ENCODE measurements around the gene LRRFIP1. TPM values are rescaled to one million over a fixed set of nuclear protein-coding genes. Genes with fewer than 3 reads are reported as not detected.

Gene LRRFIP1
- total and polyA plus RNA-seq, 2 donors (not counting 3 experiments of a cell fraction or from before 2014, with no cell fraction given): 39.2 to 179 TPM

DNA sequence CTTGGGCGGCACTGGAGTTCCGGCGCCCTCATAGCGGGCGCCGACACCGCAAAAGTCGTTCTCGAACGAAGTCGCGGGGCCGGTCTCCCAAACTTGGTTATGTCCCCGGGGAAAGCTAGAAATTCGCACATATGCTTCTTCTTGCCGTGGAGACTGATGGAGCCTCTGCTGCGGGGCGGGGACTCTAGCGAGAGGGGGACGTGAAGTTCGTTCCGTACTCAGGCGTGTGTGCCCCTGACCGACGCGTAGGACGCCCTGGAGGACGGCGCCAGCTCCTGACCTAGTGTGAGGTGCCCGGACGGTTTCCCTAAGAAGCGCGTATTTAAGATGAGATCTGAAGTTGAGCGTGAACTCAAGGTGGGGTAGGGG lies 171.7 kb downstream of the LRRFIP1 start:
- TF ChIP-seq, protein P1, sequence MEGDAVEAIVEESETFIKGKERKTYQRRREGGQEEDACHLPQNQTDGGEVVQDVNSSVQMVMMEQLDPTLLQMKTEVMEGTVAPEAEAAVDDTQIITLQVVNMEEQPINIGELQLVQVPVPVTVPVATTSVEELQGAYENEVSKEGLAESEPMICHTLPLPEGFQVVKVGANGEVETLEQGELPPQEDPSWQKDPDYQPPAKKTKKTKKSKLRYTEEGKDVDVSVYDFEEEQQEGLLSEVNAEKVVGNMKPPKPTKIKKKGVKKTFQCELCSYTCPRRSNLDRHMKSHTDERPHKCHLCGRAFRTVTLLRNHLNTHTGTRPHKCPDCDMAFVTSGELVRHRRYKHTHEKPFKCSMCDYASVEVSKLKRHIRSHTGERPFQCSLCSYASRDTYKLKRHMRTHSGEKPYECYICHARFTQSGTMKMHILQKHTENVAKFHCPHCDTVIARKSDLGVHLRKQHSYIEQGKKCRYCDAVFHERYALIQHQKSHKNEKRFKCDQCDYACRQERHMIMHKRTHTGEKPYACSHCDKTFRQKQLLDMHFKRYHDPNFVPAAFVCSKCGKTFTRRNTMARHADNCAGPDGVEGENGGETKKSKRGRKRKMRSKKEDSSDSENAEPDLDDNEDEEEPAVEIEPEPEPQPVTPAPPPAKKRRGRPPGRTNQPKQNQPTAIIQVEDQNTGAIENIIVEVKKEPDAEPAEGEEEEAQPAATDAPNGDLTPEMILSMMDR (IDR thresholded peaks at IDR 0.05; ENCODE audit: extremely low read depth in 1 of 2, insufficient read depth in 1 of 2, low read depth in 1 of 2, low read length in 2 of 2): no peak
- Histone ChIP-seq H3K4me1 (ENCODE audit: control insufficient read depth, extremely low read depth, insufficient read depth, low read length) (no peaks in the 10 kb centered on the region), H3K27ac (ENCODE audit: insufficient read depth, low read depth, low read length) (no peak overlapping the region), H3K79me2 (ENCODE audit: control insufficient read depth, insufficient read depth, low read length) (no peaks in the 10 kb centered on the region), H3K9ac (replicated peaks; ENCODE audit: extremely low read depth, insufficient read depth, low read length) (no peak overlapping the region), H3K4me2 (ENCODE audit: insufficient read depth, low read length) (no peak overlapping the region), H3K36me3 (ENCODE audit: control insufficient read depth in 2 of 2, extremely low read depth in 1 of 2, insufficient read depth in 2 of 2, low read length in 2 of 2) (no peaks in the 10 kb centered on the region), H3K9me3 (replicated peaks; ENCODE audit: control insufficient read depth, insufficient read depth, low read length) (no peaks in the 10 kb centered on the region), H3K4me3 (replicated peaks in 1 of 3; ENCODE audit: insufficient read depth in 1 of 3, low read depth in 1 of 3, low read length in 3 of 3) (no peak overlapping the region), H3K9me1 (replicated peaks; ENCODE audit: control insufficient read depth, extremely low read depth, insufficient read depth, low read length) (no peaks in the 10 kb centered on the region), H4K20me1 (replicated peaks; ENCODE audit: control insufficient read depth, extremely low read depth, insufficient read depth, low read length) (no peaks in the 10 kb centered on the region), H2AFZ (ENCODE audit: low read depth, low read length) (no peak overlapping the region), H3K27me3 (ENCODE audit: control insufficient read depth in 2 of 2, insufficient read depth in 2 of 2, low read length in 2 of 2) (no peaks in the 10 kb centered on the region)
- ChIA-PET POLR2A (no interaction called here), CTCF (no interaction called here)
- intact Hi-C loops (cut with micrococcal nuclease) (no loop called here), dilution Hi-C loops (cut with MboI; ENCODE audit: extremely low pct_ligation_motif_present, low sequenced_read_pairs) (no loop called here)
- DNase-seq (ENCODE audit: low read depth, low spot score) (no peak), FAIRE-seq (no peak)
- BruUV-seq (replicated peaks): no TSS peak

DNA sequence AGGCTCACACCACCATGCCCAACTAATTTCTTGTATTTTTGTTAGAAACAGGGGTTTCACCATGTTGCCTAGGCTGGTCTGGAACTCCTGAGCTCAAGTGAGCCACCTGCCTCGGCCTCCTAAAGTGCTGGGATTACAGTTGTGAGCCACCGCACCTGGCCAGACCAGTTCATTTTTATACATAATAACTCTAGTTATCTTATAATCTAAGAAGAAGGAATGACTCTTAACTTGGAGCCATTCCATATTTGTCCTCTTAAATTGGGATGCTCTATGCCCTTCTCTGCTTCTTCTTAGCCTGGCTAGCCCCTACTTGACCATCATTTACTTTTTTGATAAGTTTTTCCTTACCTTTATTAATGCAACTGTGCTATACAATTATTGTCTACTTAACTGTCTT lies 174.1 kb downstream of the LRRFIP1 start:
- DNase-seq (ENCODE audit: low read depth, low spot score) (no peak), FAIRE-seq (no peak)
- dilution Hi-C loops (cut with MboI; ENCODE audit: extremely low pct_ligation_motif_present, low sequenced_read_pairs): no loop called here
- H3K36me3 ChIP-seq (ENCODE audit: control insufficient read depth in 2 of 2, extremely low read depth in 1 of 2, insufficient read depth in 2 of 2, low read length in 2 of 2): no peaks in the 10 kb centered on the region
- ChIA-PET CTCF (no interaction called here), POLR2A (no interaction called here)
- H3K4me1 ChIP-seq (ENCODE audit: control insufficient read depth, extremely low read depth, insufficient read depth, low read length): no peaks in the 10 kb centered on the region
- H4K20me1 ChIP-seq (replicated peaks; ENCODE audit: control insufficient read depth, extremely low read depth, insufficient read depth, low read length): no peaks in the 10 kb centered on the region
- no TSS peak for BruUV-seq (replicated peaks)
- no peak overlapping the region for H2AFZ ChIP-seq (ENCODE audit: low read depth, low read length)
- H3K27me3 ChIP-seq (ENCODE audit: control insufficient read depth in 2 of 2, insufficient read depth in 2 of 2, low read length in 2 of 2): peaks cover 0 to 1% of the 10 kb centered on the region in 2 experiments
- H3K4me3 ChIP-seq (replicated peaks in 1 of 3; ENCODE audit: insufficient read depth in 1 of 3, low read depth in 1 of 3, low read length in 3 of 3): no peak overlapping the region
- H3K27ac ChIP-seq (ENCODE audit: insufficient read depth, low read depth, low read length): no peak overlapping the region
- H3K9ac ChIP-seq (replicated peaks; ENCODE audit: extremely low read depth, insufficient read depth, low read length): no peak overlapping the region
- no peaks in the 10 kb centered on the region for H3K9me1 ChIP-seq (replicated peaks; ENCODE audit: control insufficient read depth, extremely low read depth, insufficient read depth, low read length)
- no peaks in the 10 kb centered on the region for H3K9me3 ChIP-seq (replicated peaks; ENCODE audit: control insufficient read depth, insufficient read depth, low read length)
- intact Hi-C loops (cut with micrococcal nuclease): no loop called here
- TF ChIP-seq, protein P1 (IDR thresholded peaks at IDR 0.05; ENCODE audit: extremely low read depth in 1 of 2, insufficient read depth in 1 of 2, low read depth in 1 of 2, low read length in 2 of 2): no peak
- TF ChIP-seq EZH2 (IDR thresholded peaks at IDR 0.05; ENCODE audit: borderline replicate concordance, low read depth, low read length, severe bottlenecking) (no peak), JUN (IDR thresholded peaks at IDR 0.05; ENCODE audit: borderline replicate concordance, insufficient read depth, insufficient read length, low read depth) (no peak), POLR2AphosphoS5 (IDR thresholded peaks at IDR 0.05; ENCODE audit: insufficient read depth, low read depth, low read length) (no peak), GATA2 (IDR thresholded peaks at IDR 0.05; ENCODE audit: insufficient read depth, insufficient read length, low read depth, low read length) (no peak)
- TF ChIP-seq, protein P2, sequence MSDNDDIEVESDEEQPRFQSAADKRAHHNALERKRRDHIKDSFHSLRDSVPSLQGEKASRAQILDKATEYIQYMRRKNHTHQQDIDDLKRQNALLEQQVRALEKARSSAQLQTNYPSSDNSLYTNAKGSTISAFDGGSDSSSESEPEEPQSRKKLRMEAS (IDR thresholded peaks at IDR 0.05; ENCODE audit: insufficient read depth, insufficient read length): no peak
- no peaks in the 10 kb centered on the region for H3K79me2 ChIP-seq (ENCODE audit: control insufficient read depth, insufficient read depth, low read length)
- no peak overlapping the region for H3K4me2 ChIP-seq (ENCODE audit: insufficient read depth, low read length)

Data from endothelial cell of umbilical vein (primary cell).